HG02763 (cell line): ENCODE data around the gene TRIP12.
A peak's percentile ranks its signal among the peaks of the same experiment; 100 is the strongest.
"Not testable (repeated sequence)": the region's sequence is repeated elsewhere in the genome, so short reads cannot be mapped to it uniquely, and the experiment has no call there.

ENCODE experiments used
- ATAC-seq: cut with Tn5 transposase; IDR thresholded peaks from one replicate; pipeline ENCODE4 v1.9.1; 2021; ENCODE audit warnings: mild to moderate bottlenecking, moderate library complexity; ENCODE audit not compliant: unreplicated experiment

The TRIP12 gene

DNA sequence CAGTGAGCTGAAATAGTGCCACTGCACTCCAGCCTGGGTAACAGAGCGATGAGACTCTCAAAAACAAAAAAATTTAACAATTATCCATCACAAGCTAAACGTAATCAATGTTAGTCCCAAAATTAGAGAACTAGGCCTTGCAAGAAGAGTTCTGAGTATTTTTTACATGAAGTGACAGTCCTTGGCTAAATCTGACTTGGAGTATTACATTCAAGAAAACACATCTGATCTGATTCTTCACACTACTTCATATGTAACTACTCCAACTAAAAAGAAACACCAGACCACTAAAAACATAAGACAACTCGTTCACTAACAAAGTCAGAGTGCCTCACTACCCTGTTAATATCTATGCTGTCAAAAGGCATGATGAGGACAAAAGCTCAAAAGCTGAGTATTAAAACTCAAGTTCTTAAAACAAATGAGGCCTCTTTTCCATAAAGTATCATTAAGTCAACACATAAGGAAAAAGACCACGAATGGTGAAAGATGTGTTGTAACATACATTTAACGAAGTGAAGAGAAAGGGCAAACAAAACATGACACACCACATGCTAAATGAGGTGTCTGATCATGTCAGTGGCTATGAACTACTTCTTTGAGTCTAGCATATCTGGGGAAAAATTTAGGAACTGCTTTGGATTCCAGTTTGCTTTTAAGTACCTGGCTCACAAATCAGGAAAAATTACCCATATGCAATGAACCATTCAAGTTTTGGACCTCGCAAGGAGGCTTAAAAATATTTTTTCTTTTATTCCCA lies 42.4 kb downstream of the TRIP12 start:
- ATAC-seq = no peak

- ATAC-seq = no peak
These were observed 46.3 kb downstream of the TRIP12 start for GRCh38 chr2:229875549-229875948.

DNA sequence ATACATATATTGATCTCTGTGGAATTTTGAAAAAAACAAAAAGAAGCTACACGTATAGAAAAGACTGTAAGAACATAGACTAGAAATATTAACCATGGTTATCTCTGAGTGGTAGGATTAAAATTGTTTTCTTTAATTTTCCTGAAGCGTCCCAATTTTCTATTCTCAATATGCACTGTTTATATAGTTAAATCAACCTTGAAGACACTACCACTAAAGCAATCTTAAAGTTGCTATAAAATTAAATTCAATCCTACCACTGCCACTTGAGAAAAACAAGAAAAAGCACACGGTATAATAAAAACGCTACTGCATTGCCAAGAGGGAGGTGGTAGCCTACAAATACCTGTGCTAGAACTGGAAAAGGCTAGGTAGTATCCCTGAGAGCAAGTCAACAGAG lies 47.2 kb downstream of the TRIP12 start:
- no peak for ATAC-seq

- peak; percentile 76 for ATAC-seq
These were observed 48.7 kb downstream of the TRIP12 start for GRCh38 chr2:229873123-229873581.

DNA sequence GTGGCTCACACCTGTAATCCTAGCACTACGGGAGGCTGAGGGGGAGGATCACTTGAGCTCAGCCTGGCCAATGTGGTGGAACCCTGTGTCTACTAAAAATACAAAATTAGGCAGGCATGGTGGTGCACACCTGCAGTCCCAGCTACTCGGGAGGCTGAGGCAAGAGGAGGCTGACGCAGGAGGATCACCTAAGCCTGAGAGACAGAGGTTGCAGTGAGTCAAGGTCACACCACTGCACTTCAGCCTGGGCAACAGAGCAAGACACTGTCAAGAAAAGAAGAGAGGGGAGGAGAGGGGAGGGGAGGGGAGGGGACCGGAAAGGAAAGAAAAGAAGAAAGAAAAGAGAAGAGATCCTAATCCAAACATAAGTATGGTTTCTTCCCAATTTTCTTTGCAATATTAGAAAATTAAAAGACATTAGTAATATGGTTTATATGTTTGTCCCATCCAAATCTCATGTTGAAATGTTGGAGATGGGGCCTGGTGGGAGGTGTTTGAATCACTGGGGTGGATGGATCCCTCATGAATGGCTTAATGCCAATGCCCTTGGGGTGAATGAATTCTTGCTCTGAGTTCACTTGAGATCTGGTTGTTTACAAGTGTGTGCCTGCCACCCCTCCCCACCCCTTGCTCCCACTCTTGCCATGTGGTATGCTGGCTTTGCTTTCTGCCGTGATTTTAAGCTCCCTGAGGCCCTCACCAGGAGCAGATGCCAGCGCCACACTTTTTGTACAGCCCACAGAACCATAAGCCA lies 50.7 kb downstream of the TRIP12 start:
- ATAC-seq = no peak

DNA sequence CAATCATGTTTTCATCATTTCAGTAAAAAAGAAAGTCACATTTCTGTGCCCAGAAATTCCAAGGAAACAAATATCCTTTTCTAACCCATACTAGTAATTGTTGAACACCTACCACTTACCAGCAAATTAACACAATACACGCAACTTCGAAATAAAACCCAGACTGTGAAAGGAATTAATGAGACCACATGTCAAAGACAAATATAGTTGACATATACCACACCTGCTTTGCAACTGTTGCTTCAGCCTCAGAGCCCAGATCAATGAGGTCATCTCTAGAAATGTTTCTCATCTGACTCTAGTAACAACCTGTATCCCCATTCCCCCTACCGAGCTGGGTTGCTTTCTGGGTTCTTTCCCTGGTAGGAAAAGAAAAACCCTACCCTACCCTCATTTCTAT lies 52.6 kb downstream of the TRIP12 start:
- ATAC-seq = no peak

GRCh38 chr2:229868794-229869193 lies 53.0 kb downstream of the TRIP12 start:
- ATAC-seq = no peak

- no peak for ATAC-seq
These were observed 56.8 kb downstream of the TRIP12 start for GRCh38 chr2:229865033-229865432.

DNA sequence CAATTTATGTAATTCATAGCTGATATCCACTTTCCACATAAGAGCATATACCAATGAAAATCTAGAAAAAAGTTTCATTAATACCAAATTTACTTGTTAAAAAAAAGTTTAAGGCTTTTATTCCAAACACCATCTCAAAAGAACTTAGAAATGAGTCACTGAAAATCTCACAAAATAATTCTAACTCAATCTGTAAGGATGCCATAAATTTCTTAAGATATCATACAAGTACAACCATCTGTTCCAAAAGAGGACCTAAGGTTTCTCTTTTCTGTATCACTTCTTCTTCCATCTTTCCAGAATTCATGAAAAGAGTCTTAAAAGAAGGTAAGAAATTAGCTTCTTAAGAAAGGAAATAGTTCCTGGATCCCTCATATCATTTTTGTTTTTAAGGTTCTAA lies 60.4 kb downstream of the TRIP12 start:
- ATAC-seq = no peak

DNA sequence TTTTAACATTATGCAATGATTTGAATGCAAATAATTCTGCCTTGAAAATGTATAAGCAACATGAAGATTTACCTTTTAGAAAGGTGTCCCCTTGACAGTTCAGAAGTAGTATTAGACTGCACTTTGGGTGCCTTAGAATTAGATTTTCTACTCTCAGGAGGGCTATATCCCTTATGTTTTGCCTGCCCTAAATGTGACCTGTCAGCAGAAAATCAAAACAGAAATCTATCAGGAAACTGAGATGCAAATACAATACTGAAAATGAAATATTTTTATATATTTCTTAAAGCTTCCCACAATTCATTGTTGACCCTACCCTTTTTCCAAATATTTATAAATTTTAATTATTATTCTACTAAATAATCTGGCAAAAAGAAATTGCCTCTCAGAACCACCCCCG lies 61.5 kb downstream of the TRIP12 start:
- no peak for ATAC-seq

- no peak for ATAC-seq
These were observed 63.5 kb downstream of the TRIP12 start for GRCh38 chr2:229858351-229858750.

- ATAC-seq = no peak
These were observed 64.2 kb downstream of the TRIP12 start for GRCh38 chr2:229857634-229858033.

DNA sequence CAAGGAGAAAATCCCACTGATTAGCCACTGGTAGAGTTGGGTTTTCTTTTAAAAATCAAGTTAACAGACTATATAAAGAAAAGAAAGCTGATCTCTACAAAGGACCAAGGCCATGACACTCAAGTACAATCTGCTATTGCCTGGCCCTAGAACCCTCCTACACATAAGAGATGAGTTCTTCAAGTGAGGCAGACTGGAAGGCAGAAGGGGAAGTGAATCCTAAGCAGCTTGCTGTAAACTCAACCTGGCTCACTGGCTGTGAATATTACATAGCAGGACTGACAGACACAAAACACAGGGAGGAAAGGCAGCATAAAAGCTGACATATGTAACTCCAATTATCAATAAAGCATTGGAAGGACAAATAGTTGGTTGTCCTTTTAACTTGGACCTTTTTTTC lies 65.4 kb downstream of the TRIP12 start:
- peak; percentile 72 for ATAC-seq

GRCh38 chr2:229855116-229855515 lies 66.7 kb downstream of the TRIP12 start:
- ATAC-seq = no peak

- ATAC-seq = peak; percentile 58
These were observed 69.2 kb downstream of the TRIP12 start for GRCh38 chr2:229852565-229852964.

DNA sequence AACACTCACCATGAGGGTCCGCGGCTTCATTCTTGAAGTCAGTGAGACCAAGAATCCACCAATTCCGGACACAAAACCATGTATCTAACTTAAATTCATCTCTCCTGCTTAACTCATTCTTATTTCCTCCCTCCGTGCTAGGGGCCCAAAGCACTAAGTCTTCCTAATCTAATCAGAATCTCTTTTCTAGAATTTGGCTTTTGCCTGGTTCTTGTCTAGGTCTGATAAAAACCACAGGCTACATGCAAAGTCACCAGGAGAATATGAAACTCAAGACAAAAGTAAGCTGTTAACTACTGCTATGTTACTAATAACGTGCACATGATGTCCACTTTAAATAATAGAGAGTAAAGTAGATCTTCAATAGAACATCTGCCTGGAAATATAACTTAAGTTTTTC lies 69.9 kb downstream of the TRIP12 start:
- ATAC-seq = no peak

DNA sequence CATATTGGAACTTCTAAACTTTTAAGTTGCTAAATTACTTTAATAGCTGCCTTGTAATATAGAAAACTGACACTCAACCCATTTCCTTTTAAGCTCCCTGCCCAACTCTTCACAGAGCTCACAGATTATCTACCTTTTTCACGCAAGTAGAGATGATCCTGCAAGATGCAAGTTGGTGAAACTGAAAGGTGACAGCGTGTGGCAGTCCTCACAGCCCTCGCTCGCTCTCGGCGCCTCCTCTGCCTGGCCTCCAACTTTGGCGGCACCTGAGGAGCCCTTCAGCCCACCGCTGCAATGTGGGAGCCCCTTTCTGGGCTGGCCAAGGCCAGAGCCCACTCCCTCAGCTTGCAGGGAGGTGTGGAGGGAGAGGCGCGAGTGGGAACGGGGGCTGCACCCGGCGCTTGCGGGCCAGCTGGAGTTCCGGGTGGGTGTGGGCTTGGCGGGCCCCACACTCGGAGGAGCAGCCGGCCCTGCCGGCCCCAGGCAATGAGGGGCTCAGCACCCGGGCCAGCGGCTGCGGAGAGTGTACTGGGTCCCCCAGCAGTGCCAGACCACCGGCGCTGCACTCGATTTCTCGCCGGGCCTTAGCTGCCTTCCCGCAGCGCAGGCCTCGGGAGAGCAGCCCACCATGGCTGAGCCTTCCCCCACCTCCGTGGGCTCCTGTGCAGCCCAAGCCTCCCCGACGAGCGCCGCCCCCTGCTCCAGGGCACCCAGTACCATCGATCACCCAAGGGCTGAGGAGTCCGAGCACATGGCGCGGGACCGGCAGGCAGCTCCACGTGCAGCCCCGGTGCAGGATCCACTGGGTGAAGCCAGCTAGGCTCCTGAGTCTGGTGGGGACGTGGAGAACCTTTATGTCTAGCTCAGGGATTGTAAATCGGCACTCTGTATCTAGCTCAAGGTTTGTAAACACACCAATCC lies 71.2 kb downstream of the TRIP12 start:
- not testable (repeated sequence) for ATAC-seq

DNA sequence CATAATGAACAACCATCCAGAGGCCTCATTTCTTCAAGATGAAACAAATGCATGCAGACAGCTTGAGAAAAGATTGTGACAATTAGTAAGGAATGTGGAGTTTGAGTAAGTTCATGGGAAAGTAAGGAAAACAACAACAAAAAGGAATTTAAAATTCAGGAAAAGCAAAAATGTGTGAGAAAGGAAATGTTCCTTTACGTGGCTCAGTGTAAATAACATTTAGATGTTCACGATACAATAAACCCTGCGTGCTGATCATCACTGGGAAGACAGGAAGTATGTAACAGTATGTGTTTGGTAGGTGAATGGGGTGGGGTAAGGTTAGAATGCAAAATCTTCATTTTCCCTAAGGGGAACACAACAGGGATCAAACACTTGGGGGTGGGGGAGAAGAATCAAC lies 72.7 kb downstream of the TRIP12 start:
- ATAC-seq = no peak

DNA sequence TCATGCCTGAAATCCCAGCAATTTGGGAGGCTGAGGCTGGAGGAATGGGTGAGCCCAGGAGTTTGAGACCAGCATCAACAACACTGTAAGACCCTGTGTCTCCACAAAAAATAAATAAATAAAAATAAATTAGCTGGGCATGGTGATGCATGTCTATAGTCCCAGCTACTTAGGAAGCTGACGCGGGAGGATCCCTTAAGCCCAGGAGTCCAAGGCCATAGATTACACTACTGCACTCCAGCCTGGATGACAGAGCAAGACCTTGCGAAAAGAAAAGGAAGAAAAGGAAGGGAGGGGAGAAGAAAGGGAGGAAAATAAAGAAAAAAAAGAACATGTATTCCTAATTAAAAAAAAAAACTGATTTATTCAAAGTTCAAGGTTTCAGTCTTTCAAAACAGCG lies 78.2 kb downstream of the TRIP12 start:
- no peak for ATAC-seq

DNA sequence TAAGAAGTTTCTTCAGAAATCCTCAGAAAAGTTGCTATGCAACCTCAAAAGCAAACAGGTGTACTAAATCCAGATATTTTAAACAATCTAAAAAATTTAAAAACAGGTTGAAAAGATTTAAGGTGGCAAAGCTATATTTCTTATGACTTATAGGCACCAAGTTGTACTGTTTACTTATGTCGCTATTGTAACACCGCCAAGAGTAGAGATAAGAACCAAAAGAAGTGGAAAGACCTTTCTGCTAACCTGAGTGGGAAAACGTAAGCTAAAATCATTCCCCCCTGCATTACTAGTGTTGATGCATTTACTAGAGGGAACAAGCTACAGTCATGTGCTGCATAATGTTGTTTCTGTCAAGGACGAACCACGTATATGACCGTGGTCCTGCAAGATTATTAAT lies 83.1 kb downstream of the TRIP12 start:
- no peak for ATAC-seq

DNA sequence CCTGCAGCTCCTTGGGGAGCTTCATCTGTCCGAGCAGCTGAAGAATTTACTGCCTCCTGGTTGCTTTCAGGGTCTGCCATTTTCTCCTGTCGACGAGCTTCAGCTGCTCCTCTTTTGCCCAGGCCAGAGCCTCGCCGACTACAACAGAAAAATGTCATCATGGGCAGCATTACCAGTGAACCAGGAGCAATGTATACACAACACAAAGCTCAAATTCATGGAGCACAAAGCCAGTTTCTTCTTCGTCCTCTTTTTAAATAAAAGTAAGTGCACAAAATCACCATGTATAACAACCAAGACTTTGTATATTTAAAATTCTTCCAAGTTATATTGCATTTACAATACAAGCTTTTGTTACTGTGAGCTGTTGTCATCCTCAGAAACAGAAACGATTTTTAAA lies 85.0 kb downstream of the TRIP12 start:
- ATAC-seq = no peak
